Measurements from ENCODE around the gene KRT28.
"Not testable (repeated sequence)": the region's sequence is repeated elsewhere in the genome, so short reads cannot be mapped to it uniquely, and the experiment has no call there.

The KRT28 gene

GRCh38 chr17:40818343-40818732 is 18.6 kb upstream of the KRT28 start:
- DNase-seq: no peak

- DNase-seq: no peak
Observed at GRCh38 chr17:40817103-40817682, 17.4 kb upstream of the KRT28 start.

GRCh38 chr17:40816569-40816968 is 16.8 kb upstream of the KRT28 start:
- no peak for DNase-seq

- no peak for DNase-seq
Observed at GRCh38 chr17:40815381-40815780, 15.6 kb upstream of the KRT28 start.

GRCh38 chr17:40814657-40815056 is 14.9 kb upstream of the KRT28 start:
- not testable (repeated sequence) for DNase-seq

GRCh38 chr17:40813804-40814203 is 14.0 kb upstream of the KRT28 start:
- DNase-seq: no peak

GRCh38 chr17:40812639-40813038 is 12.9 kb upstream of the KRT28 start:
- DNase-seq: no peak

GRCh38 chr17:40810494-40810893 is 10.7 kb upstream of the KRT28 start:
- DNase-seq: no peak

- no peak for DNase-seq
Observed at GRCh38 chr17:40809721-40810421, 10.1 kb upstream of the KRT28 start.

- DNase-seq: no peak
Observed at GRCh38 chr17:40806131-40806530, 6.4 kb upstream of the KRT28 start.

GRCh38 chr17:40803617-40804082 is 3.9 kb upstream of the KRT28 start:
- DNase-seq: peak; percentile 15

- no peak for DNase-seq
Observed at GRCh38 chr17:40801157-40801556, 1.4 kb upstream of the KRT28 start.

- no peak for DNase-seq
Observed at GRCh38 chr17:40800381-40800780, 622 bp upstream of the KRT28 start.

- no peak for DNase-seq
Observed at GRCh38 chr17:40796846-40797245, 2.9 kb downstream of the KRT28 start.

- no peak for DNase-seq
Observed at GRCh38 chr17:40795019-40795667, 4.6 kb downstream of the KRT28 start.

GRCh38 chr17:40794466-40794865 is 5.3 kb downstream of the KRT28 start:
- DNase-seq: peak; percentile 3

GRCh38 chr17:40793832-40794231 is 5.9 kb downstream of the KRT28 start:
- no peak for DNase-seq

GRCh38 chr17:40791787-40792436 is 7.8 kb downstream of the KRT28 start:
- DNase-seq: no peak

GRCh38 chr17:40791111-40791510 is 8.6 kb downstream of the KRT28 start:
- no peak for DNase-seq

- DNase-seq: no peak
Observed at GRCh38 chr17:40782450-40782849, 17.3 kb downstream of the KRT28 start, which contains the start of gene KRT27. Gene KRT27, minus strand, starts transcription at chr17:40782550. Its CDS starts 57 bp downstream, at chr17:40782493.

GRCh38 chr17:40779181-40779909 is 20.4 kb downstream of the KRT28 start:
- DNase-seq: no peak

- no peak for DNase-seq
Observed at GRCh38 chr17:40778461-40778860, 21.3 kb downstream of the KRT28 start.

GRCh38 chr17:40777971-40778370 is 21.8 kb downstream of the KRT28 start:
- no peak for DNase-seq

Measured in GF-D8 (cell line).